A673 (cell line): ENCODE measurements around the gene ZNF408. TPM values are rescaled to one million over a fixed set of nuclear protein-coding genes. Genes with fewer than 3 reads are reported as not detected.
A peak's percentile ranks its signal among the peaks of the same experiment; 100 is the strongest.

ENCODE experiments used
- BruUV-seq: library from RNA; stranded (reverse); fragments of 400-500 nt; replicated peaks from 2 replicates; lab custom pipeline; 2021; lab: Mats Ljungman, UMichigan
- CTCF ChIA-PET: fragments of 300-600 bp; sonication (Branson Sonifier 250); formaldehyde crosslinking; loops from one replicate; lab custom pipeline; 2022; ENCODE audit warnings: antibody characterized with exemption; lab: Charles Lee
- POLR2A ChIA-PET: fragments of 300-600 bp; sonication (Branson Sonifier 250); formaldehyde crosslinking; loops from one replicate; lab custom pipeline; 2022; ENCODE audit warnings: antibody characterized with exemption; ENCODE audit not compliant: low non-redundant PET; lab: Charles Lee
- DNase-seq: peaks from one replicate; pipeline ENCODE4 v3.0.0-alpha.2; 2015; ENCODE audit warnings: low spot score
- H3K27ac ChIP-seq: fragments of 200-600 bp; sonication (generic); 2 replicates; pipeline ENCODE4 v1.5.1; 2016; ENCODE audit warnings: mixed run types, low read depth, mild to moderate bottlenecking, mixed read lengths, antibody characterized with exemption, low read length; ENCODE audit not compliant: poor library complexity, severe bottlenecking
- H3K27me3 ChIP-seq: fragments of 200-600 bp; sonication (generic); replicated peaks from 2 replicates; pipeline ENCODE4 v1.6.1; 2017; ENCODE audit warnings: mixed run types, low read depth, mild to moderate bottlenecking, mixed read lengths, antibody characterized with exemption, low read length; ENCODE audit not compliant: insufficient read depth, poor library complexity
- H3K36me3 ChIP-seq: fragments of 200-600 bp; sonication (generic); 2 replicates; pipeline ENCODE4 v1.6.1; 2016; ENCODE audit warnings: mixed run types, mild to moderate bottlenecking, mixed read lengths, antibody characterized with exemption, low read length; ENCODE audit not compliant: insufficient read depth, poor library complexity, severe bottlenecking
- H3K4me1 ChIP-seq: fragments of 200-600 bp; sonication (generic); 2 replicates; pipeline ENCODE4 v1.6.1; 2017; ENCODE audit warnings: mixed run types, mild to moderate bottlenecking, mixed read lengths, antibody characterized with exemption, low read length; ENCODE audit not compliant: insufficient read depth, poor library complexity, severe bottlenecking
- H3K4me3 ChIP-seq: fragments of 200-600 bp; sonication (generic); 2 replicates; pipeline ENCODE4 v1.5.1; 2016; ENCODE audit warnings: low read depth, mixed run types, mild to moderate bottlenecking, mixed read lengths, low read length; ENCODE audit not compliant: poor library complexity, severe bottlenecking
- H3K9me3 ChIP-seq: fragments of 200-600 bp; sonication (generic); 2 replicates; pipeline ENCODE4 v1.6.1; 2016; ENCODE audit warnings: mixed run types, low read depth, mild to moderate bottlenecking, mixed read lengths, antibody characterized with exemption, low read length; ENCODE audit not compliant: poor library complexity, severe bottlenecking
- CTCF ChIP-seq: fragments of 300-800, 200-600 bp; sonication (generic); conservative IDR thresholded peaks from 2 replicates; pipeline ENCODE4 v1.5.1; 2017; ENCODE audit warnings: low read depth, mild to moderate bottlenecking, antibody characterized with exemption, low read length, moderate library complexity, mixed read lengths
- EZH2 ChIP-seq: fragments of 200-600 bp; sonication (generic); IDR thresholded peaks from 2 replicates; pipeline ENCODE4 v1.6.1; 2017; ENCODE audit warnings: borderline replicate concordance, low read depth, mild to moderate bottlenecking, mixed read lengths, antibody characterized with exemption, low read length; ENCODE audit not compliant: poor library complexity, severe bottlenecking
- intact Hi-C: fragments of 100-400 bp; cut with micrococcal nuclease; formaldehyde crosslinking; loops from one replicate; pipeline ENCODE4 v1.10.0; 2022; ENCODE audit not compliant: unreplicated experiment
- total RNA-seq: library from RNA; stranded (reverse); gene quantifications from 2 replicates; pipeline ENCODE4 v1.2.3, GENCODE V29; 2021

Gene ZNF408
- total RNA-seq, 1 experiment from 2014 or later = 40.1 TPM

GRCh38 chr11:46697723-46698122 is 3.1 kb upstream of the ZNF408 start:
- no peak for TF ChIP-seq CTCF
- no peak for TF ChIP-seq EZH2
- ChIA-PET CTCF (interaction anchor here (0.6 kb wide), 1 partner anchor 12 kb away, joined by 8 read pairs; no protein-coding TSS in a partner anchor), POLR2A (no interaction called here)
- no TSS peak for BruUV-seq
- intact Hi-C loops = no loop called here
- Histone ChIP-seq H3K27ac (no peak overlapping the region), H3K4me1 (peaks cover 6% of the 10 kb centered on the region), H3K36me3 (peaks cover 32% of the 10 kb centered on the region), H3K9me3 (no peaks in the 10 kb centered on the region), H3K4me3 (no peak overlapping the region), H3K27me3 (no peaks in the 10 kb centered on the region)
- no peak for DNase-seq

- Histone ChIP-seq H3K27me3 (no peaks in the 10 kb centered on the region), H3K27ac (no peak overlapping the region), H3K4me1 (peaks cover 6% of the 10 kb centered on the region), H3K36me3 (peaks cover 38% of the 10 kb centered on the region), H3K9me3 (no peaks in the 10 kb centered on the region), H3K4me3 (no peak overlapping the region)
- intact Hi-C loops = no loop called here
- TF ChIP-seq CTCF (no peak), EZH2 (no peak)
- no TSS peak for BruUV-seq
- DNase-seq = no peak
- ChIA-PET POLR2A (interaction anchor here (0.6 kb wide), 1 partner anchor 10 kb away, joined by 4 read pairs; no protein-coding TSS in a partner anchor), CTCF (no interaction called here)
Observed at GRCh38 chr11:46698597-46698996, 2.2 kb upstream of the ZNF408 start.

- ChIA-PET POLR2A (no interaction called here), CTCF (interaction anchor here (0.6 to 0.9 kb wide), 4 partner anchors 105 to 452 kb away, joined by 3 to 4 read pairs (median 3); no protein-coding TSS in a partner anchor)
- H3K27me3 ChIP-seq = no peaks in the 10 kb centered on the region
- intact Hi-C loops = loop anchor here (10.0 kb wide), 1 partner anchor 454 kb away; no protein-coding TSS in a partner anchor
- H3K27ac ChIP-seq = peak overlapping the region; percentile 98
- H3K4me3 ChIP-seq = peak overlapping the region; percentile 65
- BruUV-seq = TSS peak; percentile 60
- H3K36me3 ChIP-seq = peaks cover 42% of the 10 kb centered on the region
- TF ChIP-seq EZH2 (no peak), CTCF (no peak)
- H3K4me1 ChIP-seq = peaks cover 6% of the 10 kb centered on the region
- H3K9me3 ChIP-seq = no peaks in the 10 kb centered on the region
- DNase-seq = no peak
Observed at GRCh38 chr11:46701078-46701654, 335 bp downstream of the ZNF408 start.
